ENCODE results near the gene SLC35B3. TPM values are rescaled to one million over a fixed set of nuclear protein-coding genes. Genes with fewer than 3 reads are reported as not detected.
"Not testable (repeated sequence)": the region's sequence is repeated elsewhere in the genome, so short reads cannot be mapped to it uniquely, and the experiment has no call there.

SLC35B3 gene
- total RNA-seq, 2 donors from 2014 or later: 6.6 to 15.3 TPM

DNA sequence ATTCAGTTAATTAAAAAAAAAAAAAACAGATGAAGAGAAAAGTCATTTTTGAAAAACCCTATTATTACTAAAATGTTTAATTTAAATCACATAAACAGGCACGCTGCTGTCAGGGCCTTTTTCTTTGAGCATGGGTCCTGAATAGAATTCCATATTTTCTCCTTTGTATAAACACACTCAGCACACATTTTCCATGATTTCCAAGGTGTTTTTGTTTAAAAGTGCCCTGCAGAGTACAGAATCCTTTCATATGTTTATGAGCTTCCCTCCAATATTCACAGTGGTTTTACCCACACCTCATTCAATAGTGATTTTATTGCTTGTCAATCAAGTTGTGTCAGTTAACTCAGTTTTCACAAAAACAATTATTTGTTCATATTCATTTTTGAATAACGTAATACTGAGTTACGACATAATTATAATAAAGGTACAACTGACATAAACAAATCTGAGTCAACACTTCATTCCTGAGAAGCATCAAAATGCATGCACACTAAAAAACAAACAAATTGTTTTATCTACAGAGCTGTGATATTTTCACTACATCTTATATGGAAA lies 15.2 kb downstream of the SLC35B3 start:
- Histone ChIP-seq H3K36me3 (replicated peaks in 1 of 2; ENCODE audit: insufficient read depth in 1 of 2, low read depth in 2 of 2) (peaks cover 0 to 18% of the 10 kb centered on the region in 2 donors), H3K27me3 (no peaks in the 10 kb centered on the region), H3K9me3 (no peaks in the 10 kb centered on the region), H3K27ac (no peak overlapping the region), H3K4me1 (no peaks in the 10 kb centered on the region), H3K4me3 (no peak overlapping the region)
- TF ChIP-seq, protein P1, sequence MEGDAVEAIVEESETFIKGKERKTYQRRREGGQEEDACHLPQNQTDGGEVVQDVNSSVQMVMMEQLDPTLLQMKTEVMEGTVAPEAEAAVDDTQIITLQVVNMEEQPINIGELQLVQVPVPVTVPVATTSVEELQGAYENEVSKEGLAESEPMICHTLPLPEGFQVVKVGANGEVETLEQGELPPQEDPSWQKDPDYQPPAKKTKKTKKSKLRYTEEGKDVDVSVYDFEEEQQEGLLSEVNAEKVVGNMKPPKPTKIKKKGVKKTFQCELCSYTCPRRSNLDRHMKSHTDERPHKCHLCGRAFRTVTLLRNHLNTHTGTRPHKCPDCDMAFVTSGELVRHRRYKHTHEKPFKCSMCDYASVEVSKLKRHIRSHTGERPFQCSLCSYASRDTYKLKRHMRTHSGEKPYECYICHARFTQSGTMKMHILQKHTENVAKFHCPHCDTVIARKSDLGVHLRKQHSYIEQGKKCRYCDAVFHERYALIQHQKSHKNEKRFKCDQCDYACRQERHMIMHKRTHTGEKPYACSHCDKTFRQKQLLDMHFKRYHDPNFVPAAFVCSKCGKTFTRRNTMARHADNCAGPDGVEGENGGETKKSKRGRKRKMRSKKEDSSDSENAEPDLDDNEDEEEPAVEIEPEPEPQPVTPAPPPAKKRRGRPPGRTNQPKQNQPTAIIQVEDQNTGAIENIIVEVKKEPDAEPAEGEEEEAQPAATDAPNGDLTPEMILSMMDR (IDR thresholded peaks at IDR 0.05): no peak
- TF ChIP-seq POLR2A (IDR thresholded peaks at IDR 0.05): no peak
- WGBS, 2 donors: 88 to 95% methylated on average over 3 of the region's 3 CpGs
- intact Hi-C loops (cut with DNase I): no loop called here
- ATAC-seq (no peak), DNase-seq (no peak)

DNA sequence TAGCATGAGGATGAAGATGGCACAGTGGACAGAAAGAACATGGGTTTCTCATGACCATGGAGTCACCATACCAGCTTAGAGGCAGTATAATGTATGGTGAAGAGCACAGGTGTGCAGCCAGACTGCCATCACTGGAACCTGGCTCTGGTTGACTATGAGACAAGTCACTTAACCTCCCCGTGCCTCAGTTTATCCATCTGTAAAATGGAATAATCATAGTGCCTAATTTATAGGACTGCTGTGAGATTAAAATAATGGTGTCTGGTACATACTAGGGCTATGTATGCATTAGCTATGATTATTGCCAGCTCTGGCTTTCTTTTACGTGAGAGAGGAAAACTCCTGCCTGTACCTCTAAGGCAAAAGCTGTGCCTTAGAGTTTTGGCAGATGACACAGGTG lies 19.4 kb downstream of the SLC35B3 start:
- TF ChIP-seq, protein P1 (IDR thresholded peaks at IDR 0.05): no peak
- TF ChIP-seq POLR2A (IDR thresholded peaks at IDR 0.05): no peak
- Histone ChIP-seq H3K27me3 (no peaks in the 10 kb centered on the region), H3K27ac (no peak overlapping the region), H3K36me3 (replicated peaks in 1 of 2; ENCODE audit: insufficient read depth in 1 of 2, low read depth in 2 of 2) (peaks cover 0 to 31% of the 10 kb centered on the region in 2 donors), H3K4me3 (no peak overlapping the region), H3K4me1 (no peaks in the 10 kb centered on the region), H3K9me3 (no peaks in the 10 kb centered on the region)
- ATAC-seq (no peak), DNase-seq (no peak)
- 95 to 100% methylated on average over 2 of the region's 2 CpGs for WGBS, 2 donors
- intact Hi-C loops (cut with DNase I): no loop called here

DNA sequence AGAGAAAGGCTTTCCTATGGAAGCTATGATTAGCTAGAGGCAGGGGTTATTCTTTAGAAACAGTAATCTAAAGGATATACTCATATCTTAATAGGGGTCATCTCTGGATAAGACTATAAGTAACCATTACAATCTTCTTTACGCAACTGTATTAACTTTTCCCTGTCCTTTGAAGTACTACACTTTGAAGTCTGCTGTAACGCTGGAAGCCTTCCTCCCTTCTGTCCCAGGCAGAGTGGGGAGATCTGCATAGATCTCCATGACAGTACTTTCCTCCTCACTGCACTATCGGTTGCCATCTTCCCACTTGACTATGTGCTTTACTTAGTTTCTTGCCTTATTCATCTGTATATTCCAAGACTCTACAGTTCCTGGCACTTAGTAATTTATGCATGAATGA lies 20.1 kb downstream of the SLC35B3 start:
- no peak for ATAC-seq
- intact Hi-C loops (cut with DNase I): no loop called here
- DNase-seq: no peak
- no peaks in the 10 kb centered on the region for H3K4me1 ChIP-seq
- H3K4me3 ChIP-seq: no peak overlapping the region
- H3K27me3 ChIP-seq: no peaks in the 10 kb centered on the region
- H3K36me3 ChIP-seq (replicated peaks in 1 of 2; ENCODE audit: insufficient read depth in 1 of 2, low read depth in 2 of 2): peaks cover 0 to 31% of the 10 kb centered on the region in 2 donors
- TF ChIP-seq POLR2A (IDR thresholded peaks at IDR 0.05): no peak
- TF ChIP-seq, protein P1 (IDR thresholded peaks at IDR 0.05): no peak
- no peaks in the 10 kb centered on the region for H3K9me3 ChIP-seq
- WGBS, 2 donors: 87 to 96% methylated on average over 3 of the region's 3 CpGs
- no peak overlapping the region for H3K27ac ChIP-seq

DNA sequence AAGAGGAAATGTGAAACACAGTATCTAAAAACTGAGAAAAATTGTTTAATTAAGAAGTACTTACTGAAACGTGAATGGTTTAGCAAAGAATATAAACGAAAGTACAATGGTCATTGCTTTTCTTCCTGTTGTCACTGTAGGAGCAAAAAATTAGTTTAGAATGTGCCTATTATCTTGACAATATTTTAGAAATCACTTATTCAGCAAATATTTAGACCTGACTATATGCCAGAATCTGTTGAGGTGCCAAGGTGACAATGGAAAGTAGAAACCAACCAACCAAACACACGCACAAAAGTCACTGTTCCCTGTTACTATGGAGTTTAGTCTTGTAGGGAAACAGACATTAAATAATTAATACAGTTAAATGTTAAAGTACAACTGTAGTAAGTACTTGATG lies 20.5 kb downstream of the SLC35B3 start:
- Histone ChIP-seq H3K9me3 (no peaks in the 10 kb centered on the region), H3K36me3 (replicated peaks in 1 of 2; ENCODE audit: insufficient read depth in 1 of 2, low read depth in 2 of 2) (peaks cover 0 to 31% of the 10 kb centered on the region in 2 donors), H3K4me3 (no peak overlapping the region), H3K4me1 (no peaks in the 10 kb centered on the region), H3K27ac (no peak overlapping the region), H3K27me3 (no peaks in the 10 kb centered on the region)
- DNase-seq (no peak), ATAC-seq (no peak)
- 85 to 93% methylated on average over 3 of the region's 3 CpGs for WGBS, 2 donors
- intact Hi-C loops (cut with DNase I): no loop called here
- TF ChIP-seq POLR2A (IDR thresholded peaks at IDR 0.05): no peak
- TF ChIP-seq, protein P1 (IDR thresholded peaks at IDR 0.05): no peak

DNA sequence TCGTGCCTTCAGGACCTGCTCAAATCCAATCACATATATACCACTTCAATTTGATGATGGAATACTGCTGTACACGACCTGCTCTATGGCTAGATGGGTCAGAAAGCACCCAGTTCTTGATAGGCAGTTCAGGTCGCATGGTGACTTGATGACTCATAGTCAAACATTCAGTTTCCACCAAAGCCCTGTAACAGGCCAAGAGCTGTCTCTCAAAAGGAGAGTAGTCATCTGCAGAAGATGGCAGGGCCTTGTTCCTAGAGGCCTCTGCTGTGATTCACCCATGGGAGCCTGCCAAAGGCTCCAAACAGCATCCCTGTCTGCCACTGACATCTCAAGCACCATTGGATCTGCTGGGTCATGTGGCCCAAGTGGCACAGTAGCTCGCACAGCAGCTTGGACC lies 29.4 kb downstream of the SLC35B3 start:
- WGBS, 2 donors: 83 to 85% methylated on average over 4 of the region's 4 CpGs
- H3K27me3 ChIP-seq; H3K4me3 ChIP-seq; DNase-seq; intact Hi-C loops (cut with DNase I); ATAC-seq; H3K36me3 ChIP-seq (replicated peaks in 1 of 2; ENCODE audit: insufficient read depth in 1 of 2, low read depth in 2 of 2); H3K4me1 ChIP-seq; H3K27ac ChIP-seq; H3K9me3 ChIP-seq: not testable (repeated sequence)

Measured in body of pancreas (tissue), 4 donors.